ENCODE data around the gene NAB2.

Gene NAB2

DNA sequence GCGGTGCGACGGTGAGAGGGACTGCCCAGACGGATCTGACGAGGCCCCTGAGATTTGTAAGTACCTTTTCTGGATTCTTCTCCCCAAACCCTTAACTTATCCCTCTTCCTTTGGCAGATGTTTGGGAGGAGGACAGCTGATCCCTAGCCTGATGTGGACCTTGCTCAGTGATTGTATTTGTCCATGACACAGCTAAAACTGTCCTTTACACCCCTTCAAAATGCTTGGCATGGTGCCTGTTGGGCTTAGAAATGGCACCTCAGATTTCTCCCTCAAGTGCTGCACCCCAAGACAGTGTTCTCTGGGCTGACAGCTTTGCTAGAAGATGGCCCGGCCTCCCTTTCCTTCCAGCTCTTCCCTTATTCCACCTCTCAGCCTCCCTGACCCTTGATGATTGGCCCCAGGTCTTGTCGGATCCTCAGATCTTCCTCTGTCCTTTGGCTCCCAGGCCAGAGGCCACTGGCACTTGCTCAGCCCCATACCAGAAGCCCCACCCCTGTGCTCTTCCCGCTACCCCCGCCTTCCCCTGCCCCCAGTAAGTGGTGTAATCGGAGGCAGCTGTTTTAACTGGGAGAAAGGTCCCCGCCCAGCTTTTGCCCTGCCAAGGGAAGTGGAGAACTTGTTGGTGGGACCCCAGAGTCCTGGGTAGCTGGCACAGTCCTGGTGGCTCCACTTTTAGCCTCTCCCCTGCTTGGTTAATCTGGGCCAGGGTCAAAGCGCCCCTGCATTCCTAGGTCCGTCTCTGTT lies 49.8 kb downstream of the NAB2 start:
- no peak for DNase-seq

DNA sequence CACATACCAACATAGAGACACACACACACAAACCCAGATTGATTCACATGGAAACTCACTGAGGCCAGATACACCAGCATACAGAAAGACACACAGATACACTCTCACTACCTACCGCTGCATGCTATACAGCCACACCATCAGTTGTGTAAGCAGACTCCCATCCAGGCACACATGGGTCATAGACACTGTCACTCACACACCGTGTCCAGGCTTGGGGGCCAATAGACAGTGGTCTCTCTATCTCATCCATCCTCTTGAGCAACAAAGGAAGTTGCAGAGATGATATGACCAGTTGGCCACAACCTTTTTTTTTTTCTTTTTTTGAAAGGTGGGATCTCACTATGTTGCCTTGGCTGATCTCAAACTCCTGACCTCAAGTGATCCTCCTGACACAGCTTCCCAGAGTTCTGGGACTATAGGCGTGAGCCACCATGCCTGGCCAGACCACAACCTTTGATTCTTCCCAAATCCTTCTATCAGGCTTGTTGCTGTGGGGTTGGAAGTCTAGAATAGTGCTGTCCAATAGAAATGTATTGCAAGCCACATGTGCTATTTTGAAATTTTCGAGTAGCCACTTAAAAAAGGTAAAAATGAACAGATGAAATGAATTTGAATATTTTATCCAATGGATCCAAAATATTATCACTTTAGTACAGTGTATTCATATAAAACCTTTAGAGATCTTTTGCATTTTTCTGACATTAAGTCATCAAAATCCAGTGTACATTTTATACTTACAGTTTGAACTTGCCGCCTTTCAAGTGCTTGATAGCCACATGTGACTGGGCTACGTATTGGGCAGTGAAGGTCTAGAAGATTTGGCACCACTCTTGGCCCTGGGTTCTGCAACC lies 51.1 kb downstream of the NAB2 start:
- DNase-seq, result peak; percentile 68

DNA sequence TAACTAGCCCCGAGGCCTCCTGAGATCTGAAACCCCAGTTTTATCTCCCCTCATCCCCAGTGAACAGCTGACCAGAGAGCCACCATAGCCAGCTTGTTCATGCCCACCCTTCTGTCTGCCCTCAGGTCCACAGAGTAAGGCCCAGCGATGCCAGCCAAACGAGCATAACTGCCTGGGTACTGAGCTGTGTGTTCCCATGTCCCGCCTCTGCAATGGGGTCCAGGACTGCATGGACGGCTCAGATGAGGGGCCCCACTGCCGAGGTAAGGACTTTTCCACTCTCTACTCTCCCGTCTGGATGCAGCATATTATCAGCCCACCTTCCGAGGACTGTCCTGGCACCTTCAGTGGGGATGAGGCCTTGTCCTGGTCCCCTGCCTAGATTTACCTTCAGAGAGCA lies 52.3 kb downstream of the NAB2 start:
- no peak for DNase-seq

DNA sequence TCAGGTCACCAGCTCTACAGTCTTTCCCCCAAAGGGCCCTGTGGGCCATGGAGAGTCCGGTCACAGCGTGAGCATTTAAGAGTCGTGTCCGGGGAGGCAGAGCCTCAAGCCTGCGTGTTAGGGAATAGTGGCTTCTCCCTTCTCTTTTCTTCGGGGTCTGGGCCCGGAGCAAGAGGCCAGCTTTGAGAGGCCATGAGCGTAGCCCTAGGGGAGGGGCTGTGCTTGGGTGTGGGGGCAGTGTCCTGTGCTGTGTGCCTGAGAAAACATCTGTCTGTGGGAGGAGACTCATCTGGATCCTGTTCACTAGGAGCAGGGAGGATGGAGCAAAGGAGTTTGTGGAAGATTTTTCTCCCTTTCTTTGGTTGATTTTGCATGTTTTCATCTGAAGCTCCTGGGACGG lies 53.2 kb downstream of the NAB2 start:
- DNase-seq, result no peak

DNA sequence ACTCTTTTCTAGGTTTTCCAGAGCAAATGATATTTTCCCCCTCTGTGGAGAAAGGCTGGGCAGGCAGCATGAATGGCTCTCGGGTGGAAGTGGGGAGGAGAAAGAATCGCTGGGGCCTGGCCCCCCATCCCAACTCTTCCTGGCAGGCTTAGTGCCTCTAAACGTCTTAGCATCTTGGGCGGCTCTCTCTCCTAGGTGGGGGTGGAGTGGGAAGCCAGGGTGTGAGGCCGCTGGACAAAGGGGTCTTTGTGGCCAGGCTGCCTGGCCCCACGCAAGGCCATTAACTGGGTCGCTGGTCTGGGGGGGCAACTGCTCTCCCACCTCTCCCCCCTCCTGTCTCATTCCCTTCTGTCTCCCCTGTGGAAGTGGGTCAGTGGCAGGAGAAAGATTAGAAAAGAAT lies 53.8 kb downstream of the NAB2 start:
- no peak for DNase-seq

DNA sequence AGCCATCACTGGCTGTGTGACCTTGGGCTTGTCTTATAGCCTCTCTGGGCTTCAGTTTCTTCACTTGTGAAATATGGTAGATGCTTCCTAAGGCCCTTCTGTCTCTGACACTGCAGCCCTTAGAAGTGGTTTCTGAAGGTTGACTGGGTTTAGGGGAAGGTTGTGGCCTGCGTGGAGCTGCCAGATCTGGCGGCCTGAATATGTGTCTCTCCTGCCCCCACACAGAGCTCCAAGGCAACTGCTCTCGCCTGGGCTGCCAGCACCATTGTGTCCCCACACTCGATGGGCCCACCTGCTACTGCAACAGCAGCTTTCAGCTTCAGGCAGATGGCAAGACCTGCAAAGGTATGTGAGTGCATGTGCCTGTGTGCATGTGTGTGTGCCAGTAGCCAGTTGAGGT lies 54.5 kb downstream of the NAB2 start:
- no peak for DNase-seq

All from EL (cell line).